ENCODE data around the gene CAMSAP2. TPM values are rescaled to one million over a fixed set of nuclear protein-coding genes. Genes with fewer than 3 reads are reported as not detected.

Gene CAMSAP2
- total and polyA plus RNA-seq, 2 of the 4 experiments (the other 2 are of a cell fraction): 8.3 to 29.4 TPM

GRCh38 chr1:200793677-200794076 lies 55.0 kb downstream of the CAMSAP2 start:
- TF ChIP-seq USF2 (IDR thresholded peaks at IDR 0.05; ENCODE audit: low read depth, low read length) (no peak), RAD21 (IDR thresholded peaks at IDR 0.05; ENCODE audit: low read length) (no peak), RCOR1 (IDR thresholded peaks at IDR 0.05; ENCODE audit: insufficient replicate concordance, low read length) (no peak), CTCF (conservative IDR thresholded peaks at IDR 0.05; ENCODE audit: low read depth, low read length) (no peak), NFE2L2 (IDR thresholded peaks at IDR 0.05; ENCODE audit: low read depth, low read length) (no peak), SMC3 (IDR thresholded peaks at IDR 0.05; ENCODE audit: low read depth, low read length) (no peak), CHD1 (IDR thresholded peaks at IDR 0.05; ENCODE audit: low read depth, low read length) (no peak), BHLHE40 (IDR thresholded peaks at IDR 0.05; ENCODE audit: low read depth, low read length) (no peak), MXI1 (IDR thresholded peaks at IDR 0.05; ENCODE audit: borderline replicate concordance, low read depth, low read length) (no peak), MAZ (IDR thresholded peaks at IDR 0.05; ENCODE audit: borderline replicate concordance, low read depth, low read length) (no peak), FOS (IDR thresholded peaks at IDR 0.05; ENCODE audit: low read depth, low read length) (no peak), POLR2A (IDR thresholded peaks at IDR 0.05; ENCODE audit: low read depth, low read length) (no peak), RFX5 (IDR thresholded peaks at IDR 0.05; ENCODE audit: low read depth, low read length) (no peak)
- Histone ChIP-seq H3K27me3 (ENCODE audit: control insufficient read depth, insufficient read depth, low read length) (no peaks in the 10 kb centered on the region), H3K4me3 (ENCODE audit: insufficient read depth, low read depth, low read length) (no peak overlapping the region), H3K14ac (replicated peaks; ENCODE audit: low read depth, low read length) (no peak overlapping the region), H2AFZ (replicated peaks; ENCODE audit: low read length, poor library complexity) (no peak overlapping the region), H3K56ac (ENCODE audit: extremely low read depth, insufficient read depth, low read length) (no peak overlapping the region), H4K5ac (ENCODE audit: low read depth, low read length) (no peak overlapping the region), H4K20me1 (ENCODE audit: insufficient read depth, low read length) (peaks cover 35% of the 10 kb centered on the region), H2BK15ac (ENCODE audit: low read depth, low read length) (no peak overlapping the region), H3K4me2 (ENCODE audit: low read depth, low read length) (no peak overlapping the region), H2BK5ac (ENCODE audit: low read depth, low read length, poor library complexity, severe bottlenecking) (no peak overlapping the region), H2BK20ac (ENCODE audit: low read depth, low read length) (no peak overlapping the region), H2AK9ac (replicated peaks; ENCODE audit: low read depth, low read length, poor library complexity) (no peak overlapping the region), H3K23ac (ENCODE audit: low read depth, low read length) (no peak overlapping the region), H2BK120ac (ENCODE audit: low read depth, low read length) (no peak overlapping the region), H4K91ac (ENCODE audit: insufficient read depth, low read depth, low read length) (no peak overlapping the region), H3K27ac (ENCODE audit: insufficient read depth, low read length) (no peak overlapping the region), H3K36me3 (ENCODE audit: control insufficient read depth, insufficient read depth, low read length) (no peaks in the 10 kb centered on the region), H3K9me3 (ENCODE audit: control insufficient read depth, insufficient read depth, low read length) (no peaks in the 10 kb centered on the region), H3K4ac (ENCODE audit: low read depth, low read length) (no peak overlapping the region), H3K4me1 (ENCODE audit: control insufficient read depth, insufficient read depth, low read length) (peaks cover 14% of the 10 kb centered on the region), H3K79me1 (ENCODE audit: low read depth in 1 of 2, low read length in 2 of 2) (peaks cover 17 to 58% of the 10 kb centered on the region in 2 experiments), H3K9ac (ENCODE audit: low read depth, low read length) (no peak overlapping the region), H3K9me1 (ENCODE audit: insufficient read depth, low read length) (peaks cover 7% of the 10 kb centered on the region), H2AK5ac (ENCODE audit: low read depth, low read length) (no peak overlapping the region), H3K18ac (ENCODE audit: low read depth, low read length) (no peak overlapping the region), H4K8ac (ENCODE audit: low read depth in 2 of 2, low read length in 2 of 2) (no peak overlapping the region)
- BruUV-seq (replicated peaks): no TSS peak
- ChIA-PET POLR2A (ENCODE audit: unreplicated experiment) (no interaction called here), CTCF (interaction anchor here (0.7 to 1.9 kb wide), 3 partner anchors 10 to 124 kb away, joined by 3 to 5 read pairs (median 3); no protein-coding TSS in a partner anchor)
- ATAC-seq (ENCODE audit: low read depth) (no peak), DNase-seq (no peak)
- WGBS, 2 experiments (ENCODE audit: extremely low coverage in 2 of 2, insufficient read length in 1 of 2): no CpG with 5 or more reads among the region's 2 CpGs
- in situ Hi-C loops (cut with MboI; ENCODE audit: low sequenced_read_pairs) (no loop called here), intact Hi-C loops (cut with micrococcal nuclease) (no loop called here), dilution Hi-C loops (cut with HindIII; ENCODE audit: low sequenced_read_pairs, unreplicated experiment) (no loop called here)

Data from IMR-90 (cell line).